ENCODE data around the gene GIT2.

GIT2 gene

GRCh38 chr12:109888179-109889020 is 107.8 kb downstream of the GIT2 start:
- H3K4me1 ChIP-seq: no peaks in the 10 kb centered on the region
- no peaks in the 10 kb centered on the region for H3K27me3 ChIP-seq (ENCODE audit: low read depth)
- no peaks in the 10 kb centered on the region for H3K36me3 ChIP-seq (replicated peaks)
- H3K9me3 ChIP-seq: no peaks in the 10 kb centered on the region
- DNase-seq (ENCODE audit: low spot score in 2 of 2): no peak
- no peak overlapping the region for H3K4me3 ChIP-seq
- in situ Hi-C loops (cut with MboI; ENCODE audit: low sequenced_read_pairs): no loop called here

DNA sequence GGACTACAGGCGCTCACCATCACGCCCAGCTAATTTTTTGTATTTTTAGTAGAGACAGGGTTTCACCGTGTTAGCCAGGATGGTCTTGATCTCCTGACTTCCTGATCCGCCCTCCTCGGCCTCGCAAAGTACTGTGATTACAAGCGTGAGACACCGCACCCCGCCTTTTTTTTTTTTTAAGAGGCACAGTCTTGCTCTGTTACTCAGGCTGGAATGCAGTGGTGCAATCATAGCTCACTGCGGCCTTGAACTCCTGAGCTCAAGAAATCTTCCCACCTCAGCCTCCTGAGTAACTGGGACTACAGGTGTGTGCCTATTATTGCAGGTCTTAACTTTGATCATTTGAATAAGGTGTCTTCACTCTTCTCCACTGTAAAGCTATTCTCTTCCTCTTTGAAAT is 110.6 kb downstream of the GIT2 start:
- no peaks in the 10 kb centered on the region for H3K27me3 ChIP-seq (ENCODE audit: low read depth)
- no peaks in the 10 kb centered on the region for H3K9me3 ChIP-seq
- no peak for DNase-seq (ENCODE audit: low spot score in 2 of 2)
- H3K36me3 ChIP-seq (replicated peaks): no peaks in the 10 kb centered on the region
- in situ Hi-C loops (cut with MboI; ENCODE audit: low sequenced_read_pairs): no loop called here
- H3K4me3 ChIP-seq: no peak overlapping the region
- H3K4me1 ChIP-seq: peaks cover 6% of the 10 kb centered on the region; the same call in 1 of the 2 replicates

- Histone ChIP-seq H3K4me3 (no peak overlapping the region), H3K9me3 (no peaks in the 10 kb centered on the region), H3K4me1 (peaks cover 18% of the 10 kb centered on the region), H3K27me3 (ENCODE audit: low read depth) (no peaks in the 10 kb centered on the region), H3K36me3 (replicated peaks) (no peaks in the 10 kb centered on the region; the same call in 1 of the 2 replicates)
- in situ Hi-C loops (cut with MboI; ENCODE audit: low sequenced_read_pairs): no loop called here
- no peak for DNase-seq (ENCODE audit: low spot score in 2 of 2)
These were observed 112.7 kb downstream of the GIT2 start for GRCh38 chr12:109883461-109883860.

- Histone ChIP-seq H3K36me3 (replicated peaks) (no peaks in the 10 kb centered on the region; the same call in 1 of the 2 replicates), H3K27me3 (ENCODE audit: low read depth) (no peaks in the 10 kb centered on the region), H3K4me3 (no peak overlapping the region), H3K9me3 (no peaks in the 10 kb centered on the region), H3K4me1 (peaks cover 18% of the 10 kb centered on the region)
- in situ Hi-C loops (cut with MboI; ENCODE audit: low sequenced_read_pairs): no loop called here
- no peak for DNase-seq (ENCODE audit: low spot score in 2 of 2)
These were observed 114.4 kb downstream of the GIT2 start for GRCh38 chr12:109881752-109882151.

- H3K27me3 ChIP-seq (ENCODE audit: low read depth): no peaks in the 10 kb centered on the region
- in situ Hi-C loops (cut with MboI; ENCODE audit: low sequenced_read_pairs): no loop called here
- H3K4me3 ChIP-seq: peak overlapping the region; percentile 45
- no peaks in the 10 kb centered on the region; the same call in 1 of the 2 replicates for H3K36me3 ChIP-seq (replicated peaks)
- no peaks in the 10 kb centered on the region for H3K9me3 ChIP-seq
- no peak for DNase-seq (ENCODE audit: low spot score in 2 of 2)
- peaks cover 18% of the 10 kb centered on the region for H3K4me1 ChIP-seq
These were observed 115.2 kb downstream of the GIT2 start for GRCh38 chr12:109880938-109881337.

GRCh38 chr12:109880043-109880931 is 115.9 kb downstream of the GIT2 start, which contains the start of gene GLTP:
Gene GLTP (minus strand): TSS chr12:109880541. CDS start chr12:109880374, 167 bp downstream.
- H3K4me1 ChIP-seq: peaks cover 20% of the 10 kb centered on the region
- no peaks in the 10 kb centered on the region; the same call in 1 of the 2 replicates for H3K36me3 ChIP-seq (replicated peaks)
- peak within 1 kb of the TSS; percentile 64 for H3K4me3 ChIP-seq
- in situ Hi-C loops (cut with MboI; ENCODE audit: low sequenced_read_pairs): no loop called here
- peak; percentile 85 to 88 for DNase-seq (ENCODE audit: low spot score in 2 of 2)
- H3K9me3 ChIP-seq: no peaks in the 10 kb centered on the region
- H3K27me3 ChIP-seq (ENCODE audit: low read depth): no peaks in the 10 kb centered on the region

Measured in HAP-1 (cell line).